GM18907 (cell line): Measurements from ENCODE around the gene NTM.
"Not testable (repeated sequence)": the region's sequence is repeated elsewhere in the genome, so short reads cannot be mapped to it uniquely, and the experiment has no call there.

Experiments used
- ATAC-seq: cut with Tn5 transposase; IDR thresholded peaks from one replicate; pipeline ENCODE4 v1.9.1; 2021; ENCODE audit warnings: mild to moderate bottlenecking, moderate library complexity; ENCODE audit not compliant: unreplicated experiment

NTM gene

DNA sequence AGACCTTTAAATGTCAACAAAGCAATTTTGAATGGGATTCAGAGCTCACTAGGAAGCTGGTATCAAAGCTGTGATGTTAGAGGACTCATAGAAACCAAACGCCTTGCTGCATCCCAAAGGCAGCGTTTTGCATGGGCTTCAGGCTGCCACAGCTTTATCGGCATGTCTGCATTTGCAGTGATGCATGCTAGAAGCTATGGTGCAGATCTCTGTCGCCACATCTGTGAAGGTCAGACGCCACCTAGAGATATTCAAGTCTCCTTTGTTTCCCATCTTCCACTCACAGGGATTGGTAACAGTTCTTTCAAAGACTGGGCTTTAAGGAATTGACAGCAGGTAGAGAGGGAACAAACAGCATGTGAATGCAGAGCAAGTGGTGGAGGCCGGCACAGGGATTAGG lies 47.8 kb downstream of the NTM start:
- ATAC-seq: no peak

DNA sequence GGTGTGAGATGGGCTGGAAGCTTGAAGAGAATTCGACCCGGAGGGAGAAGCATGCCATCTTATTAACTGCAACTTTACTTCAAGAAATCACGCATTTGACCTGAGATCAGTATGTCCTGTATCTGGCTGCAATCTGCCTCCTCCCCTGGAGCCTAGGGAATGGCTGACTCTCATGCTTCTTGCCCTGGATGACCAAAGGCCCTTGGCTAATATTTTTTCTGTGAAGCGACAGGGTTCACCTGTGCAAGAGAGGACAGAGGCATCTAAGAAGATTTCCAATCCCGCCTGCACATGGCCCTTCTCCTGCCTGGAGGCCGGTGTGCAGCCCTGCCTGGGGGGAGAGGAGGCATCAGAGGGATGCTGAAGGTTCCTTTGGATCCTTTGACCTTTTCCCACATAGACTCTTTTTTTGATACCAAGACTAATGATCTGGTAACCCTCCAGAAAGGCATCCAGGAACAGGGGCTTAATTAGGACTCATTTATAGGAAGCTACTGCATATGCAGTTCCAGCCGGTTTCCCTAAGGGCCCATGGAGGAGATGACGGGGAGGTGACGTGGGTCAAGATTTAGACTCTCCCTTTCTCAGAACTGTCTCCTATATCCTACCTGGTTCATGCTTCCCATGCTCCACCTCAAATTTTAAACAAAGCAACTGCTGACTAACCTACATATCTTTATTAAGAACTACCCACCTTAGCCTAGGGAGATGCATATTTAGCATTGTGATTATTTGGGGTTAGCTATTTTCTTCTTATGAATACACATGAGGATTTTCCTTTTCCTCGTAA lies 50.8 kb downstream of the NTM start:
- ATAC-seq: no peak

DNA sequence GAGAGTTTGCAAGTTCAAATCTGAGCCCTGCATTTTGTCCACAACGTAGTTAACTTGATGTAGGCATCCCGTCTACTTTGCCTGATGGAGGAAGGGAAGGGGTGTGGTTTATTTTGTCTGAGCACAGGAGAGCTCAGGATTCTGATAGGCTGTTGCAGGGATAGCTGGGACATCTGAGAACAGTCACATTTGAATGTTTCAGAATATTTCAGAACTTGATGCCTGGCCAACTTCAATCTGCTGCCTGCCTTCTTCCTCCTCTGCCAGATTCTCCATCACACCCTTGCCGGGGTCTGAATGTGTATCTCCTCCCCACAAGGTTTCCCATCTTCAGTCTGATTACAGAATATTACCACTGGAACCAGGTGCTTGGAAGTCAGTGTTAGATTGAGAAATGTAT lies 51.6 kb downstream of the NTM start:
- no peak for ATAC-seq

DNA sequence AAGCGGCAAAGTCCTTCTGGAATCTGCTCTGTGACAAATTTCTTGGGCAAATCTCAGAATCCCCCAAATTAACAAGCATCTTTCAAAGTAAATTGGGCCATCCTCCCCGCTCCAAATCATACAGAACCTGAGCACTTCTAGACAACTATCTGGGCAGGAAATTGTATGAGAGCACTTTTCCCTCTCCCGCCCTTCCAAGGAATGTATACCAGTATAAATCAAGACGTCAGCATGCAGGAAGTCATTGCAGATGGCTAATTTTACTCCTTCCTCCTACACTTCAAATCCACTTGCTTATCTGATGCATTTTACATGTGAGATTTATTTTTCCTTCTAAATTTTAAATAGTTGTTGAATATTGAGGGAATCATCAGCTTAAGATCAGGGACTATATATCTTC lies 52.1 kb downstream of the NTM start:
- no peak for ATAC-seq

DNA sequence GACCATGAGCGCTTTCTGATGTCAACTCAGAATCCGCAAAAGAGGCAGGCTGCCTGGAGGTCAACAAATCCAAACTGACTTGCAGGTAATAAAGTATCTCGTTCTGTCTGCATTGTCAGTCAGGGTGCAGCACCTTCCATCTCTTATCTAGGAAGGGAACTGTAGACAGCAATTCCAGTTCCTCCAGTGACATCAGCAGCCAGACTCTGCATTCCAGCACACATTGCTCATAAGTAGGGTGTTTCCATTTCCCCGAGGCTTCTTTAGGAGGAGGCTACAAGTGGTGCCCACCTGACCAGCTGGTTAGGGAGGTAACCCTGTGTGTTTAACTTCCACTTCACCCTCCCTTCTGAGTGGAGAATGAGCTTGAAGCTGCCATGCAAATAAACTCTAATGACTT lies 53.3 kb downstream of the NTM start:
- ATAC-seq: no peak

DNA sequence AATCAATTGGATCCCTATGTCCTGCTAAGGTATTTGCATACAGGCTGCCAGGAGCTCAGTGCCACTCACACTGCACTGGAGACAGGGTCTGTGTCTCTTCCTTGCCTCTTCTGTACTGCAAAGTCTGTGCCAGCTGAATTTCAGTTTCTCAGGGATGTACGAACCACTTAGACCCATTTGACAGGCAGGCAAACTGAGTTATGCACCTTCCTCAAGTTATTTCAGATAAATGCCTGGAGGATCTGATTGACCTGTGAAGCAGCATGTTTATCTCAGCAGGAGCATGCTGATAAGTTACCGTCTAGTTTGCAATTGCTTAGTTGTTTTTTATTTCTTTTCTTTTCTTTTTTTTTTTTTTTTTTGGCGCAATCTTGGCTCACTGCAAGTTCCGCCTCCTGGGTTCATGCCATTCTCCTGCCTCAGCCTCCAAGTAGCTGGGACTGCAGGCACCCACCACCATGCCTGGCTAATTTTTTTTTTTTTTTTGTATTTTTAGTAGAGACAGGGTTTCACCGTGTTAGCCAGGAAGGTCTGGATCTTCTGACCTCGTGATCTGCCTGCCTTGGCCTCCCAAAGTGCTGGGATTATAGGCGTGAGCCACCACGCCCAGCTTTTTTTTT lies 54.0 kb downstream of the NTM start:
- not testable (repeated sequence) for ATAC-seq

DNA sequence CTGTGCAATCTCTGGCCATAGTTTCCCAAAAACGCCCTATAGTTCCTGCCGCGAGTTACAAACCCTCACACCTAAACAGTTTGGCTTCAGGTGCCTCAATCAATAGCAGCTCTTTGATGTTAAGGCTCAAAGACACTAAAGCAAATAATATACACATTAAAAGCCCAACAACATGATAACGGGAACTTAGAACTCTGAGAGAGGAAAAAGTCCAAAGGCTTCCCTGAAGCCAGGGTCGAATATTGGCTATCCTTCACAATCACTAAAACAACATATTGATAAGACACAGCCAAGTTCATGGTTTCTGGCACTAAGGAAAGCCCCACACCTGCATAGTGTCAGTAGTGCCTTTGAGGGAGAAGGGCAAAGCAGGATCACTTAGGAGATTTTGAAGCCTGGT lies 54.9 kb downstream of the NTM start:
- ATAC-seq: no peak

DNA sequence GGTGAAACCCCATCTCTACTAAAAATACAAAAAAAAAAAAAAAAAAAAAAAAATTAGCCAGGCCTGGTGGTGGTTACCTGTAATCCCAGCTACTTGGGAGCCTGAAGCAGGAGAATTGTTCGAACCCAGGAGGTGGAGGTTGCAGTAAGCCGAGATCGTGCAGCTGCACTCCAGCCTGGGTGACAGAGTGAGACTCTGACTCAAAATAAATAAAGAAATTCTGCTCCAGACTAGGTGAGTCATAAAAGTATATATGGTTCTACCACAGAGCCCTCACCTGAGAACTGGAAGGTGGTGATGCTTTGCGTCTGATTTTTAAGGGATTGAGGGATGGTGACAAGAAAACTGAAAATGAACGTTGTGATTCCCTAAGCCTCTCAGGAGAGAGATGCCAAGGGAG lies 58.4 kb downstream of the NTM start:
- no peak for ATAC-seq

DNA sequence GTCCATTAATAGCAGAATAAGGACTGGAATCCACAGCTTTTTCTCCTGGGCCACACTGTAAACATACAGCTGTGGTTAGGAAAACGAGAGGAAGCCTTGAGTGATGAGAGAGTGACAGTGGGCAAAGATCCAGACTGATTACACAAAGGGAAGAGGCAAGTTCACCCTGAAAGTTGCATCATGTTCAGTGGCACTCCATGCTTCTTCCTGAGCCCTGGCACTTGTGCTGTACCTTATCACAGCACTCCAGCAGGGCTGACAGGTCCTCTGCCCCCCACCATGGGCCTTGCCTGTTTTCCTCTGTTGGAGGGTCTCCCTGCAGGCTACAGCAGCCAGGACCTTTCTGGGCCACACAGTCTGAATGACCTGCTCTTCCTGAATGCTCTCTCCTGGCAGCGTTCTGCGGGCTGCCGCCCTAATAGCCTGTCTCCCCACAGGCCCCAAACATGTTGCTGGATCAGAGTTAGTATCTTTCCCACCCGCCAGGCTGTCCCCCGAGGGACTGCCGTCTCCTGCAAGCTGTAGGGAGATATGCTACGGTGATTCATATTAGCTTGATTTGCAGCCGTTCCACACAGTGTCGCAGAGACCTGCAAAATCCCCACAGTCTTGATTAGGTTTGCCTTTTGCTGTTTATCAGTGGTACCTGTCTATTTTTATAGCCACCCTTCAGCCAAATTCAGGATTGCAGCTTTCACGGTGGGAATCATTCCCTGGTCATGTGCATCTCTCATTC lies 60.2 kb downstream of the NTM start:
- ATAC-seq: no peak

DNA sequence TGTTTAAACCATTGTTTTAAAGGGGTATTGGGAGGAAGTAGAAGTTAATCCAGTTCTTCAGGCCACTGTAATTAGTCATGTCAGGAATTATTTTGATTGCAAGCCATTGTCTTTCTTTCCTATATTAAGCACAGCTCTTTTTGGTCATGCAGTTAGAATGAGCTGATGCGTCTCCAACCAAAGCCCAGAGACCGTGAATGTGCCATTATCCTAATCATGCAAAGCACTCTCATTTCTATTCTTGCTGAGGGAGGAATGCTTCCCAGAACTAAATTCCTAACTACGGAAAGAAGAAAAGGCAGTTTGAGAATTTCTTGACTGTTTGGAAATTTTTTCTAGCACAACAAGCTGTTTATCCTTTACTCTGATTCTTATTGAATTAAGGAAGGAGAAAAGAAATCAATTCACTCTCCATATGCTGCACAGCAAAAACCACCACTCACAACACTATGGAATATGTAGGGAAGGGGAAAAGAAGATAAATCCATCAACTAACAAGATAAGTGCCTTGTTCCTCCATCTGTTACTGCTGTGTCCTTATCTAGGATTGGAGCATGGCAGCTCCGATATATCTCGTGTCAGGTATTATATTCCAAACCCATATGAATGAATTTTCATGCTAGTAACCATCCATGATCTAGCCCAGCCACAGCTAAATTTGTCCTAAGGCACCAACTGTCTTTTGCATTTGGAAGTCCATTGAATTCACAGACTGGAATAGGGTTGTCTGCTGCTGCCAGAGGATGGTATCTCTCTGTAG lies 70.8 kb downstream of the NTM start:
- no peak for ATAC-seq

DNA sequence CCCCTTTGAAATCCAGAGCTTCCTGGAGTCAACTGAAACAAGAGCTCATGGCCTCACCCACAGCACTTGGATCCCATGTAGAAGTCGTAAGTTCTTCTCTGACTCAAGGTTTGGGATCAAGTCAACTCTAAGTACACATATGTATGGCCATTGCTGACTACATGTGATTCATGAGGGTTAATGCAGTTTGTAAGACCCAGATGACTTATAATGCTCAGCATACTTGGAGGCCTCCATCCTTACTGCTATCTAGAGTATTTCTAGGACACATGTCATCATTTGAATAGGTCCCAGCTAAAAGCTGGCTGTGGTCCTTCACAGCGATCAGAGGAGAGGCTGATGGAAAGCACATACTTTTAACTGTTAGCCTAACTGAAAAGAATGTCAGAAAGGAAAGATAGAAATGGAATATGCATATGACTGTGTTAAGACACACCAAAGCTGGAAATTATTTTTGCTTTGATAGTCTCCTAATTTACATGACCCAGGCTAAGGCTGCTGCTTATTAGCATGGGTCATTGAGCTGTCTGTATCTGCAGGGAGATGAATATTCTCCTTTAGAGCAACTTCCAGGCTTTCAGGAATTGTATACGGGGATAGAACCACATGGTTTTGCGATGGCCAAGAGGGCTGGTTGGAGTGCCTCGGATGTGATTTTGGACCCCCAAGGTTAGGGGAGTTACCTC lies 76.3 kb downstream of the NTM start:
- ATAC-seq: no peak

DNA sequence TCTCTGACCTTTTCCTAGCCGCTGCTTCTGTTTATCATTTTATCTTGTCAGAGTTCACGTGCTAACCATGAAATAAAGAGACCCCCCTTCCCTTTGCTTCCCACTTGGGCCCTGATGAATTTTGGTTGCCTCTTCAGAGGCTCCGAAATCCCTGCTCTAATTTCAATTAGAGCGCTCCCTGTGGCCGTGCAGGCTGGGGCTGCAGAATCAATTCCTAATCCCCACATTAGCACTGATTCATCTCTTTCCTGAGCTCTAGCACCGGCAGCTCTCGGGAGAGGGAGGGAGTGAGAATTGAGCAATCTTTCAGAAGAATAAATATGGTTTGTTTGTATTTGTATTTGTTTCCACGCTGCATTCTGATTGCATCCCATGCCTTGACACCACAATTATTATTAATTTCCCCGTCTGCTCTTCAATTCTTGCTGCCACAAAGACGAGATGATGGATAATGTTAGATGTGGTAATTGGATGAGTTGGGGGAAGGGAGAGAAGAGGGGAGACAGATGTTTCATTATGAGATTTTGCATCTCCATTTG lies 76.9 kb downstream of the NTM start:
- no peak for ATAC-seq

DNA sequence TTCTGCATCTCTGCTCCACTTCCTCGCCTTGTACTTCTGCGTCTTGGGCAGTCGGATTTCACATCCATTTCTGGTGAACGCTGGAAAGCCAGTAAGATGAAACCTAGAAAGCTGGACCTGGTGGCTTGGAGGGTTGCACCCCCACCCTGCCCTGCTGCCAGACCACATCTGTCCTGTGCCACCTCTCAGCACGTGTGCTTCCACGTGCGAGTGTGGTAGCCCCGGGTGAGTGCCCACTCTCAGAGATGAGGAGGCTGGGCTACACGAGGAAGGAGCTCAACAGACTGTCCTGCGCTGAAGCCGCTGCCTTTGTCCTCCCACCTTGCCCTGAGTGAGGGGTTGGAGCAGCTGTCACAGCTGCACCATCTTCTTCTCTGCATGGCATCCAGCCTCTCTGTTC lies 77.5 kb downstream of the NTM start:
- ATAC-seq: no peak

DNA sequence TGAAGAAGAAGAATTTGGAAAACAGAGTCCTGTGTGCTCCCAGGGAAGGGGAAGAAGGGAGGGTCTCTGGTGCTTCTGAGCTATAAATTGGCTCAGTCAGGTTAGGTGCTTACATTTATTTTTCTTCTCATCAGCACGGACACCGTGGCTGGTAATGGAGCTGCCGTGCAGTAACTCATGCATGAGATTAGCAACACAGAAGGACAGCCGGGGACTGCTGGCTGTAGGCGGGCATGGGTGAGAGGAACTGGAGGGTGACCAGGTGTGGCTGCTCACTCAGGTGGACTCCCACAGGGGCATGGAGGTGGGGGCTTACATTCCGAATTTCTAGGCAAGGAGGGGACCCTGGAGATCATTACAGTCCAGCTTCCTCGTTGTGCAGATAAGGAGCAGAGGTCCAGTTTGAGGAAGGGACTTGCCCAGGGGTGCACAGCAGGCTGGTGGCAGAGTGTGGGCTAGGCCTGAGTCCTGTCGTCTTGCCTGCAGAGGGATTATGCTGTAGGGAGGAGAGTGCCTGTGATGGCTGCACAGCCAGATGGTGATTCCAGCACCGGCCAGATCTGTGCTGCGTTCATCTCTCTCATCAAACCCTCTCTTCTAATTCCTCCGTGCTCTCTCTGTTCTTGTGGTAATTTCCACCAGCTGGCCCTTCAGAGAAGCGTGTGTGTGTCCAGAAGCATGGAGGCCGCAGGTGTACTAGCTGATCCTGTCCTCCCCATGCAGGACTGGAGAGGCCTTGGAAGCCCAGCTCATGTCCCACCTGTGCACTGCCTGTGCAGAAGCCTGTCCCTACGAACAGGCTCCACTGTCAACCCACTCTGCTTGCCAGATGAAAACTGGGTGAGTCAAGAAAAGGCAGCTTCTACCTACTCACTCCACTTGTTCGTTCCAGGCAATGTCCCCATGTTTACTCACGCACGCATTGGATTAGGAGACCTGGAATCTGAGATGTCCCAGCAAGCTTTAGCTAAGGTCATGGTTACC lies 78.9 kb downstream of the NTM start:
- ATAC-seq: no peak

DNA sequence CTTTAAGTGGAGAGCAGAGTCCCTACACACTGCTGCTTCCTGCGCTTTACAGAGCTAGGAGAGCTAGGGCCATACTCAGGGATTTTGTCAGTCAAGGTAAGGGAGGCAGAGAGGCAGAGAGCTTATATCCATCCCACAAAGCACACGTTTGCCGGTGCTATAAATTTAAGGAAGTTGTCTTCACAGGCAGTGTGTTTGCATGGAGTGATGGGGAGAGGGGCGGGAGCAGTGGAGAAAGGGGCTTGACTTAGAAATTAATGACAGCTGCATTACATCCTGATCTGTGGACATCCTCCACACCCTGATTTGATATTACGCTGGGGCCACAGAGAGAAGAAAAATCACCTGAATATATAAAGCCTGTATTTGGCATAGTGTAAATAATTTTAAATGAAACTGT lies 84.1 kb downstream of the NTM start:
- no peak for ATAC-seq

DNA sequence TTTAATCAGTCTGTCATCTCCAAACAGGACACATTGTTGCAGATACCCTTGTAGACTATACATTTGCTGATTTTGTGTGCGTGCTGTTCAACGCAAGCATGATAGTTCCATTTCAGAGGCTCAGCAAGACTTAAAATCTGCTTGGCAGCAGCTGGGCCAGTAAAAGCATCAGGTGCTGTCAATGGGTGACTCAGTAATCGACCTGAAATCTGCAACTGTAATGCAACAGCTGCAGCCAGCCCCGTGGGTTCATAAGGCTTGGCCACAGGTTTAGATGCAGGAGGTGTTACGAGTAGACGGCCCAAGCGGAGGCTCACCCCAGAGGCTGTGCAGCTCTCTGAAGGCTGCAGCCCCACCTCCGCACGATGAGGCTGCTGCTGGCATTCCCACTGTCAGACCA lies 84.6 kb downstream of the NTM start:
- no peak for ATAC-seq

DNA sequence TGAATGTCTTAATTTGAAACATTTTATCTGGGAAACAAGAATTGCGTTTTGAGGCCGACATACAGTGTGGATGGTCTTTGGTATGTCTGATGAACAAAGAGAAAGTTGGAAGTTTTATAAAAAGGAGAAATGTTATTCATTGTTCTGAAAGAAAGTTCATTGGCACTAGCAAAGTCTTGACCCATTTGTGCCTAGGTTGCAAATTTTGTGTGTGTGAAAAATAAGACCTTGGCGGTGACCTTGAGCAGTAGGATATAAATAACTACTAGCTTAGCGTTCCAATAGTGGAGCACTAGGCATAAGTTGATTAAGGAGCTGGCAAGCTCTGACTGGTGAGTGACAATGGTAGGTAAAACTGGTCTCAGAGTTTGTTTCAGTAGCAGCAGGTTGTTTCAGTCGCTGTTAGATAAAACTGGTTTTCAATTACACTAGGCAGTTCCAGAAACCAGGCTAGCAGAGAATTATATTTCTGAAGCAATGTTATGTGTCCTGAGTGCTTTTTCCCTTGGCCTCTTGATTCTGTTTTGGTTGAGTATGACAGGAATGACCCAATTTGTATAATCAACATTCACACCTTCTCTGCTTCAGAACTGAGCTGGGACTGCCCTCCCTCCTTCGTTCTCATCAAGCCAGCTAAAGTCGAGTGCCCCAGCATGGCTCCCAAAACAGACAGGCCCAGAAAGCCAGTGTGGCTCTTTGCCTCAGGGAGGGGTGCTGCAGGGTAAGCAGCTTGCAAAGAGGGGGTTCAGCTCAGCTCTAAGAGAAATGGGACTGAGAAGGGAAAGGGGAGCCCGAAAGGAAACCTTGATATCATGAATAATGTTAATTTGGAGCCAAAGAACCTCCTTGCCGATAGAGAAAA lies 85.7 kb downstream of the NTM start:
- ATAC-seq: no peak

DNA sequence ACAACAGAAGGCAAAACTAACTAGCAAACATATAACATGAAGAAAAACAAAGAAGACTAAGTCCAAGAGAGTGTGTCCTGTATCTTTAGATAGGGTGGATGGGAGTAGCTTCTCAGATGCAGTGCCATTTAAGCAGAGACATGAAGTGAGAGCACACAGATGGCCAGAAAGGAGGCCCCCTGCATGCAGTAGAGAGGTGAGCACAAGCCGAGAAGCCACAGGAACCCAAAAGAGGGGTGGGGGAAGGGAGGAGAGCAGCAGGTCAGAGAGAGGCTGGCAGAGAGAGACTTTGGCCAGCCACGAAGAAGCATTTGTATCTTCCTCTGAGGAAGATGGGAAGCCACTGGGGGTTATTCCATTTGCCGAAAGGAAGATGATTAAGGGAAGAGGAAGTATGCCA lies 86.7 kb downstream of the NTM start:
- ATAC-seq: no peak
